K562 (cell line): Measurements from ENCODE around the gene ALDOC.

Experiments
- E2F5 ChIP-seq: sonication (generic); formaldehyde crosslinking; IDR thresholded peaks from 2 replicates; pipeline ENCODE4 v1.8.0; 2022; ENCODE audit warnings: mild to moderate bottlenecking, missing genetic modification reagents
- ZFP30 ChIP-seq: fragments of 250-450 bp; sonication (Bioruptor Pico); IDR thresholded peaks from 2 replicates; pipeline ENCODE4 v1.8.0; 2022; ENCODE audit warnings: moderate library complexity, mild to moderate bottlenecking, inconsistent platforms, borderline replicate concordance

- no peak for TF ChIP-seq ZFP30 (CRISPR knock-in tag)
- TF ChIP-seq E2F5 (CRISPR knock-in tag), result no peak
These were observed 39.5 kb downstream of the ALDOC start for GRCh38 chr17:28537219-28537610.
